Heart left ventricle (tissue), 16 donors: ENCODE measurements around the gene MPG. TPM values are rescaled to one million over a fixed set of nuclear protein-coding genes. Genes with fewer than 3 reads are reported as not detected.
"Not testable (repeated sequence)": the region's sequence is repeated elsewhere in the genome, so short reads cannot be mapped to it uniquely, and the experiment has no call there.

Experiments
- ATAC-seq, 4 donors: fragments of 200-7000 bp; cut with Tn5 transposase; one replicate each; pipeline ENCODE4 v1.9.1; 2020 to 2022; ENCODE audit warnings: moderate library complexity in 4 of 4, mild to moderate bottlenecking in 3 of 4, moderate number of reproducible peaks in 1 of 4
- DNase-seq, 5 donors: peaks; one replicate each; pipeline ENCODE4 v3.0.0-alpha.2; 2020
- H3K27ac ChIP-seq, 12 donors: fragments of 200-600 bp; sonication (generic) in 4 of 12; one replicate each; pipeline versions ENCODE4 v1.5.0 to v1.8.0; 2016 to 2022; ENCODE audit warnings: mild to moderate bottlenecking in 2 of 12
- H3K27me3 ChIP-seq, 9 donors: fragments of 200-600 bp; sonication (generic) in 2 of 9; one replicate each; pipeline versions ENCODE4 v1.5.1 to v1.8.0; 2016 to 2022; ENCODE audit warnings: mild to moderate bottlenecking in 3 of 9
- H3K36me3 ChIP-seq, 9 donors: fragments of 200-600 bp; sonication (generic) in 2 of 9; one replicate each; pipeline versions ENCODE4 v1.5.0 to v1.8.0; 2018 to 2022; ENCODE audit warnings: mild to moderate bottlenecking in 2 of 9
- H3K4me1 ChIP-seq, 12 donors: fragments of 200-600 bp; sonication (generic) in 4 of 12; one replicate each; pipeline versions ENCODE4 v1.5.0 to v1.8.0; 2016 to 2022; ENCODE audit warnings: mild to moderate bottlenecking in 3 of 12
- H3K4me3 ChIP-seq, 12 donors: fragments of 200-600 bp; sonication (generic) in 4 of 12; one replicate each; pipeline versions ENCODE4 v1.5.0 to v1.8.0; 2017 to 2022; ENCODE audit warnings: mild to moderate bottlenecking in 9 of 12, moderate library complexity in 4 of 12
- H3K9me3 ChIP-seq, 12 donors: fragments of 200-600 bp; sonication (generic) in 4 of 12; one replicate each; pipeline versions ENCODE4 v1.5.0 to v1.8.0; 2016 to 2022; ENCODE audit warnings: mild to moderate bottlenecking in 1 of 12
- POLR2A ChIP-seq, 2 donors: fragments of 450-650 bp; IDR thresholded peaks; one replicate each; pipeline ENCODE4 v1.6.1; 2017; ENCODE audit warnings: antibody characterized with exemption in 2 of 2, mild to moderate bottlenecking in 2 of 2, moderate library complexity in 2 of 2
- WGBS, 4 donors: extraction: QIAGEN DNeasy Blood & Tissue Kit in 2 of 4; methylation state at CpG; one replicate each; pipeline versions ENCODE4 v1.1.5 to v1.1.7; 2013 to 2018; 5-methylcytosine and 5-hydroxymethylcytosine counted together
- intact Hi-C, 10 donors: fragments of 100-400 bp; cut with DNase I; formaldehyde crosslinking; loops; one replicate each; pipeline versions ENCODE4 v1.11.1 to v1.14.2; 2022
- polyA plus RNA-seq, 2 donors: library from polyadenylated mRNA; stranded (reverse); fragments of 200-250 nt; gene quantifications; one replicate each; pipeline ENCODE4 v1.2.3, GENCODE V29; 2013
- total RNA-seq, 9 donors: library from RNA; depleted of rRNA in 2 of 9; stranded (reverse); fragments of >200 nt in 2 of 9; fragmentation: NEBNext Ultra II Directional in 3 of 9; extraction: Animal tissue kit (Norgen Biotek cat#: 25700) in 3 of 9; gene quantifications; one replicate each; pipeline versions ENCODE4 v1.1.0 to v1.2.4, GENCODE V29; 2016 to 2023
- TF ChIP-seq, protein P1 (sequence below), 12 donors: fragments of 200-600 bp; sonication (generic) in 4 of 12; IDR thresholded peaks; one replicate each; pipeline versions ENCODE4 v1.5.0 to v1.8.0; 2018 to 2022; ENCODE audit warnings: antibody characterized with exemption in 12 of 12, mild to moderate bottlenecking in 5 of 12
- donor health status: ischemic (EF 13 %, LVEDD 7.1; RV severe dilation, severe dysfunction).
- donor health status: healthy with polysubstance abuse.
- donor health status: DM: no; HTN: yes; CAD: no.
- donor health status: DM: no; HTN: no; CAD: no.
- donor health status: ischemic (EF 25% LVEDD 6.9; RV normal size, moderate dysfunction).
- donor health status: ischemic (EF 25% LVEDD 5.7; RV mildly dilated, moderate dysfunction).
- donor health status: healthy.
- donor health status: DM: yes; HTN: yes; CAD: no.
- donor health status: ischemic (EF 35%, LVEDD 5.7; RV mildly dilated, moderate dysfunction).
- donor health status: nonischemic (EF 11% LVEDD 7.7; RV severe dilation, severe dysfunction).
- donor health status: DM: yes; HTN: yes; CAD: no.
- donor health status: PGD.
- donor health status: ischemic (EF 29% LVEDD 5.4; RV normal size, mild dysfunction).
- donor health status: nonischemic (EF 23%, LVEDD 6.1; RV moderate dilation, normal function).

The MPG gene
- total and polyA plus RNA-seq, 11 donors = 30.5 to 89.7 (median 40.3) TPM

DNA sequence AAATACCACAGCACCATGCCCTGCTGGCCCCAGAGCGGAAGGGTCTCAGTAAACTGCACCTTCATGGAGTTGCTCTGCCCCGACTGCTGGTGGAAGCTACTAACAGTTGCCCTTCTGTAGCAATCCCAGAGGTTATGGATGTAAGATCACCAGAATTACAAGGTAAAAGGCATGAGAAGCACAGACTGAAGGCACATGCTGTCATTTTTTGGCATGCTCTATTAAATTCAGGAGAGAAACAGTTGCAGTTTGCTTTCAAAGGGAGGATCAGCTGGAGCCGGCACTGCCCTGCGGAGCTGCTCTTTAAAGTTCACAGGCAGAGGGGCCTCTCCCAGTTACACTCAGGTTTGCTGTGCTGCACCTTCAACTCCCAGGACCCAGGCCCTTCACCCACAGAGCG is 41.3 kb downstream of the MPG start:
- intact Hi-C loops = loop anchor here in 6 of 10 donors (2.0 to 5.0 kb wide), 3 partner anchors 63 to 244 kb away; partner anchors contain the start of gene HBQ1 (in 3 of the 6)
- 90 to 95% (median 95%) methylated on average over 5 of the region's 5 CpGs for WGBS, 4 donors
- no peak overlapping the region for H3K27ac ChIP-seq
- H3K36me3 ChIP-seq = peaks cover 0 to 48% (median 17%) of the 10 kb centered on the region in 9 donors
- no peak for DNase-seq
- H3K4me1 ChIP-seq = peaks cover 0 to 10% (median 0%) of the 10 kb centered on the region in 12 donors
- H3K4me3 ChIP-seq = no peak overlapping the region
- ATAC-seq = no peak
- no peaks in the 10 kb centered on the region for H3K9me3 ChIP-seq
- no peak for TF ChIP-seq POLR2A (IDR thresholded peaks at IDR 0.05)
- TF ChIP-seq, protein P1, sequence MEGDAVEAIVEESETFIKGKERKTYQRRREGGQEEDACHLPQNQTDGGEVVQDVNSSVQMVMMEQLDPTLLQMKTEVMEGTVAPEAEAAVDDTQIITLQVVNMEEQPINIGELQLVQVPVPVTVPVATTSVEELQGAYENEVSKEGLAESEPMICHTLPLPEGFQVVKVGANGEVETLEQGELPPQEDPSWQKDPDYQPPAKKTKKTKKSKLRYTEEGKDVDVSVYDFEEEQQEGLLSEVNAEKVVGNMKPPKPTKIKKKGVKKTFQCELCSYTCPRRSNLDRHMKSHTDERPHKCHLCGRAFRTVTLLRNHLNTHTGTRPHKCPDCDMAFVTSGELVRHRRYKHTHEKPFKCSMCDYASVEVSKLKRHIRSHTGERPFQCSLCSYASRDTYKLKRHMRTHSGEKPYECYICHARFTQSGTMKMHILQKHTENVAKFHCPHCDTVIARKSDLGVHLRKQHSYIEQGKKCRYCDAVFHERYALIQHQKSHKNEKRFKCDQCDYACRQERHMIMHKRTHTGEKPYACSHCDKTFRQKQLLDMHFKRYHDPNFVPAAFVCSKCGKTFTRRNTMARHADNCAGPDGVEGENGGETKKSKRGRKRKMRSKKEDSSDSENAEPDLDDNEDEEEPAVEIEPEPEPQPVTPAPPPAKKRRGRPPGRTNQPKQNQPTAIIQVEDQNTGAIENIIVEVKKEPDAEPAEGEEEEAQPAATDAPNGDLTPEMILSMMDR (IDR thresholded peaks at IDR 0.05) = no peak
- H3K27me3 ChIP-seq = no peaks in the 10 kb centered on the region

DNA sequence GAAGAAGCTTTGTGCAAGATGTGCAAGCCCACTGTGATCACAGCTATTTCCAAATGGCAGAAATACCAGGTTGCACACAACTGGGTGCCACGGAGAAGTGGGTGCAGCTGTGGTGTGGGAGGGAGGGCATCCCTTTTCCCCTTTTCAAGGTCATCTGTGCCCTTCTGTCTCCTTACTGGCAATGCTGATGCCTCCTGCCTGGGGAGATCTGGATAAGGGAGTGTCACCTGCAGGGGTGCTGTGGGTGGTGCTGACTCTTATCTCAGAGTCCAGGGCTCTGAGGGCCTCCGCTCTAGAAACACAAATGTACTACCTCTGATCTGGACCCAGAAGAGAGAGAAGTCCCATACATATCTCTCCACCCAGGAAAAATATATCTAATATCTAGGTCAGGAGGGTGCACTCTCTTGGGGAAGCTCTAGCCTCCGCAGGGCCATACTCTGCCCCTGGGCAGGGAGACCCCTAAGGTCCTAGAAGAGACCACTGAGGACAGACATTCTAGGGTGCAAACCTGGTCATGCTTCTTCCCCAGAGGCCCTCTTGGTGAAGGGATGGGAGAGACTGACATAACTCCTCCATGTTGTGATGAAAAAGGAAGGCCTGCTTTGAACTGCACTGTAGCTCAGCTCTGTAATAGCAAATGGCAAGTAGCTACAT is 41.9 kb downstream of the MPG start:
- WGBS, 4 donors = 83 to 100% (median 88%) methylated on average over 3 of the region's 3 CpGs
- Histone ChIP-seq H3K27me3 (no peaks in the 10 kb centered on the region), H3K36me3 (peaks cover 0 to 48% (median 17%) of the 10 kb centered on the region in 9 donors), H3K4me1 (peaks cover 0 to 10% (median 0%) of the 10 kb centered on the region in 12 donors), H3K4me3 (no peak overlapping the region), H3K27ac (no peak overlapping the region), H3K9me3 (no peaks in the 10 kb centered on the region)
- intact Hi-C loops = loop anchor here in 7 of 10 donors (2.0 to 5.0 kb wide), 3 partner anchors 62 to 243 kb away; partner anchors contain the start of gene HBQ1 (in 4 of the 7)
- TF ChIP-seq, protein P1 (IDR thresholded peaks at IDR 0.05) = no peak
- TF ChIP-seq POLR2A (IDR thresholded peaks at IDR 0.05) = no peak
- ATAC-seq = no peak
- DNase-seq = no peak

DNA sequence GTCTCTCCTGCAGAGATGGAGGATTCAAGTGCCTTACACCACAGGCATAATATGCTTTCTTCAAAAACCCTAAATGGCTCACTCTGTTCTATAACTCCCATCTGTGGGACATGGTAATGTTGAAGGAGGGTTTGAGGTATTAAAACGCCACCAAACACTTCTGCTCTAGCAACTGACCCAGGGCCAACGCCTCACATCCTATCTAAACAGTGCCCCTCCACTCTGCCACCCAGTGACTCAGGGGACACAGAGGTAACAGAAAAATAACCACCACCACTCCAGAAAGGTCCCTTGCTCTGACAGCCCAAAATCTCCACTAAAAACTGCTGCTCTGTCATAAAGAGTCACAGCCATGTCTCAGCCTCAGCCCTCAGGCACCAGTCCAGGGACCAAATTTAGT is 42.7 kb downstream of the MPG start:
- no peak for TF ChIP-seq POLR2A (IDR thresholded peaks at IDR 0.05)
- TF ChIP-seq, protein P1 (IDR thresholded peaks at IDR 0.05) = no peak
- Histone ChIP-seq H3K27me3 (no peaks in the 10 kb centered on the region), H3K4me3 (no peak overlapping the region), H3K4me1 (peaks cover 0 to 10% (median 0%) of the 10 kb centered on the region in 12 donors), H3K36me3 (peaks cover 0 to 42% (median 16%) of the 10 kb centered on the region in 9 donors), H3K9me3 (no peaks in the 10 kb centered on the region), H3K27ac (no peak overlapping the region)
- DNase-seq (no peak), ATAC-seq (no peak)
- intact Hi-C loops = loop anchor here in 1 of 10 donors (5.0 kb wide), 1 partner anchor 62 kb away; the partner anchor contains the start of gene HBQ1
- 93 to 95% (median 95%) methylated on average over 2 of the region's 2 CpGs for WGBS, 4 donors

DNA sequence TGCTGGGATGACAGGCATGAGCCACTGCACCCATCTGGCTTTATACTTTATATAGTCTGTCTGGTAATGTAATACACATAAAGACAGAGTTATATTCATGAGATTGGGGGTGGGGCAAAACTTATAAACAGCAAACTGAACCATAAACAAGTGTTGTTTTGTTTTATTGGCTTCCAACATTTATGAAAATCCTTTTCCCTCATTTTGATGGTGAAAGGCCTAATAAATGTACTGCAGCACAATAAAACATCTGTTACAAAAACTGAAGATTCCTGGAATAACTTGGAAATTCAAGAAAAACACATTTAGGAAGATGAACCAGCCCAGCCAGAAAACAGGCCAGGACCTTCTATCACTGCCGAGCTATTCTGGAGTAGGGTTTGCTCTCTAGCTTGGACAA is 44.3 kb downstream of the MPG start:
- TF ChIP-seq, protein P1 (IDR thresholded peaks at IDR 0.05) = no peak
- no peak for TF ChIP-seq POLR2A (IDR thresholded peaks at IDR 0.05)
- Histone ChIP-seq H3K27ac (no peak overlapping the region), H3K4me1 (peaks cover 0 to 10% (median 0%) of the 10 kb centered on the region in 12 donors), H3K9me3 (no peaks in the 10 kb centered on the region), H3K36me3 (peaks cover 0 to 26% (median 4%) of the 10 kb centered on the region in 9 donors), H3K4me3 (no peak overlapping the region), H3K27me3 (no peaks in the 10 kb centered on the region)
- DNase-seq (no peak), ATAC-seq (no peak)
- intact Hi-C loops = loop anchor here in 1 of 10 donors (5.0 kb wide), 1 partner anchor 60 kb away; the partner anchor contains the start of gene HBQ1
- WGBS, 4 donors = 87 to 93% (median 89%) methylated on average over 1 of the region's 1 CpG

DNA sequence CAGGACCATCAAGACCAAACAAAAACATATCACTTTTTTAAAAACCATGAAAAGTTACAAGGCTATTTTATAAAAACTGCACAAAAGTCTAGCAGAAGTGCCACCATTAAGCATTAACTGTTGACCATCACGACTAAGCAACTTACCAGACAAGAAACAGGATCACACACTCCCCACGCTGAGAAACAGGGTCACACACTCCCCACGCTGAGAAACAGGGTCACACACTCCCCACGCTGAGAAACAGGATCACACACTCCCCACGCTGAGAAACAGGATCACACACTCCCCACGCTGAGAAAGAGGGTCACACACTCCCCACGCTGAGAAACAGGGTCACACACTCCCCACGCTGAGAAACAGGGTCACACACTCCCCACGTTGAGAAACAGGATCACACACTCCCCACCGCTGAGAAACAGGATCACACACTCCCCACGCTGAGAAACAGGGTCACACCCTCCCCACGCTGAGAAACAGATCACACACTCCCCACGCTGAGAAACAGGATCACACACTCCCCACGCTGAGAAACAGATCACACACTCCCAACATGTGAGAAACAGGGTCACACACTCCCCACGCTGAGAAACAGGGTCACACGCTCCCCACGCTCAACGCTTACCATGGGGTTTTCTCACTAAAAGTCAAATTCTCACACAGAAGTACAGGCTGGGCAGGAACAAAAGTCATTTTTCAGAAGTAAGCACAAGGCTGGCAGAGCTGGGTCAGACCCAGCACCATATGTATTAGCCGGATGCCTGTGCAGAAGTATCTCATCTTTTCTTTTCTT is 45.7 kb downstream of the MPG start:
- ATAC-seq, H3K27ac ChIP-seq, H3K4me1 ChIP-seq, H3K27me3 ChIP-seq, H3K4me3 ChIP-seq, DNase-seq, H3K9me3 ChIP-seq: not testable (repeated sequence)
- 87 to 89% (median 89%) methylated on average over 19 of the region's 19 CpGs for WGBS, 4 donors
- intact Hi-C loops = loop anchor here in 1 of 10 donors (5.0 kb wide), 1 partner anchor 59 kb away; the partner anchor contains the start of gene HBQ1
- peaks cover 0 to 20% (median 4%) of the 10 kb centered on the region in 9 donors for H3K36me3 ChIP-seq
